GM06990 (cell line): ENCODE results near the gene DTYMK.

ENCODE experiments used
- DNase-seq: peaks from one replicate; pipeline ENCODE4 v3.0.0-alpha.2; 2011; ENCODE audit not compliant: insufficient read length; ENCODE audit errors: extremely low read depth
- H3K27me3 ChIP-seq: replicated peaks from 2 replicates; pipeline ENCODE4 v1.6.0; 2011; ENCODE audit warnings: low read length; ENCODE audit not compliant: control insufficient read depth, insufficient read depth
- H3K36me3 ChIP-seq: 2 replicates; pipeline ENCODE4 v1.5.1; 2011; ENCODE audit warnings: low read length; ENCODE audit not compliant: control insufficient read depth, insufficient read depth
- H3K4me3 ChIP-seq: replicated peaks from 2 replicates; pipeline ENCODE4 v1.5.1; 2011; ENCODE audit warnings: low read depth, mild to moderate bottlenecking, control low read depth, low read length
- CTCF ChIP-seq: IDR thresholded peaks from 2 replicates; pipeline ENCODE4 v1.5.1; 2011; ENCODE audit warnings: low read length, control low read depth, mild to moderate bottlenecking, inconsistent platforms; ENCODE audit not compliant: insufficient read depth, poor library complexity, severe bottlenecking

The DTYMK gene

GRCh38 chr2:241673797-241674725, 12.6 kb downstream of the DTYMK start:
- no peak for TF ChIP-seq CTCF
- DNase-seq, result no peak
- Histone ChIP-seq H3K36me3 (peaks cover 47% of the 10 kb centered on the region), H3K4me3 (no peak overlapping the region), H3K27me3 (no peaks in the 10 kb centered on the region)

GRCh38 chr2:241673189-241673663, 13.4 kb downstream of the DTYMK start:
- TF ChIP-seq CTCF, result no peak
- Histone ChIP-seq H3K36me3 (peaks cover 41% of the 10 kb centered on the region), H3K27me3 (no peaks in the 10 kb centered on the region), H3K4me3 (no peak overlapping the region)
- no peak for DNase-seq

DNA sequence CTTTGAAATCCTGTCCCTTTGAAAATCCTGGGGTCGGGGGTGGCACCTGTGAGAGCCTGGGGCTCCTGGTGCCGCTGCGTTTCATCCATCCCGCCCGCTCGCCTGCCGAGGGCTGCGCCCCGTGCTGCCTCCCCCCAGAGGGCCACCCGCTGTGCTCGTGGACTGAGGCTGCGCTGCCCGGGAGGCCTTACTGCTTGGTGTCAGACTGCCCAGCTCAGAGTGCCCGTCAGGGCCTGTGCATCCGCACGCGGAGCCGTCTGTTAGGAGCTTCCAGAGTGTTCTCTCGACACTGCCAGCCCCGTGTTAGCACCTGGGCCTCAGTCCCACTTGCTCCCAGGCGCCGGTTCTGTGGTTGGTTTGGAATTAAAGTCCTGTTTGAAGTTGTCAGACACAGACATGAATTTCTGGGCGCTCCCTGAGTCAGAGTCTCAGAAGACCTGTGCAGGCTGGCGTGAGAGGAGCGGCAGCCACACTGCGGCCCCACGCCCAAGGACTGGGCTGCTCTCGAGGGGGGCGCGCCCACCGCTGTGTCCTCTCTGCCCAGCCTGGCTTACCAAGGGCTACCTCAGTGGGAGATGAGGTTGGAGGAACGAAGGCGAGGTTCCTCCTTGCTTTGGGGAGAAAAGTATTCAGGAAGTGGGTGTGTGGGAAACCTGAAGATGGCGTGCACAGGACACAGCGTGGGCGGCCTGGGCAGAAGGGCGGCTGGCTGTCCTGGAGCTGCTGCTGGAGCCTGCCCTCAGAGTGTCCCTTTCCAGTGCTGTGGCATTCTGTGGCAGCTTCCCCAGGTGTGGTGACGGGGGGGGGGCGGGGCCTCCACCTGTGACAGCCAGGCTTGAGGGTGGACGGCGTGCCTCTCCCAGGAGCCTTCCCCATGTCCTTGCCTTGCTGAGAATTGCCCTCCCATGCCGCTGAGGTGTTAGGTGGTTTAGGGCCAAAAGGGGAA, 14.1 kb downstream of the DTYMK start:
- Histone ChIP-seq H3K4me3 (no peak overlapping the region), H3K27me3 (no peaks in the 10 kb centered on the region), H3K36me3 (peaks cover 43% of the 10 kb centered on the region)
- no peak for TF ChIP-seq CTCF
- DNase-seq, result no peak

DNA sequence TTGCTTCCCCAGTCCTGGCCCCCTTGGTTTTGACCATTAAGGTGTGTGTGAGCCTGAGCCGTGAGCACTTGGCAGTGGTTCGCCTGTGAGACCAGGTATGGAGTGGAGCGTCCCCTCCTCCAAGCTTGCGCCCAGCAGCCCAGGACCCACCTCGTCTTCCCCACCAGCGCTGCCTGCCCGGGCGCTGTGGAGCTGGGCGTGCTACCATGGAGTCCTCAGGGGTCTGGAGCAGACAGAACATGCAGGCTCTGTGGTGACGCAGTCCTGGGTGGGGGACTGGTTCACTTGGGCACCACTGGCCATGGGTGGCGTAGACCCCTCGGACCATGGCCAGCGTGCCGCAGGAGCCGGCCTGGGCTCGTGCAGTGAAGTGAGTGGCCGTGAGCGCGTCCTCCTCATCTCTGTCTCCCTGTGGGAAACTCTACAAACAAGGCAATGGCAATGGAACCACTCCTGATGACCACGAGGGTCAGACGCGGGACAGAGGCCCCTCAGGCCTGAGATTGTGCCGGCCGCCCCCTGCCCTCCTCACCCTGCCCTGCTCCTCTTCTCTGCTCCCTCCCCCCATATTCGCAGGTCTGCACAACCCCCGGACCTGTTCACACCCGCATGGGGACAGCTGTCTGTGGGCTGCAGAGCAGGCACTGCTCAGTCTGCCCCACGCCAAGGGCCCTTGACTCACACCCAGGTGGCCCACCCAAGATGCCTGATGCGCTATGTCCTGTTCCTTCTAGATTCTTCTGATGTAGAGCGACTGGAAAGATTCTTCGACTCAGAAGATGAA, 15.0 kb downstream of the DTYMK start:
- Histone ChIP-seq H3K4me3 (no peak overlapping the region), H3K36me3 (peaks cover 37% of the 10 kb centered on the region), H3K27me3 (no peaks in the 10 kb centered on the region)
- no peak for DNase-seq
- TF ChIP-seq CTCF, result no peak
